Measurements from ENCODE around the gene CGB5.
"Not testable (repeated sequence)": the region's sequence is repeated elsewhere in the genome, so short reads cannot be mapped to it uniquely, and the experiment has no call there.

GRCh38 chr19:49028686-49029085 lies 15.0 kb upstream of the CGB5 start:
- TF ChIP-seq CTCF (IDR thresholded peaks at IDR 0.05; ENCODE audit: insufficient read depth, low read length); POLR2AphosphoS5 (IDR thresholded peaks at IDR 0.05; ENCODE audit: low read depth); SPI1 (IDR thresholded peaks at IDR 0.05; ENCODE audit: borderline replicate concordance, low read depth); REST (IDR thresholded peaks at IDR 0.05; ENCODE audit: insufficient replicate concordance, low read depth); GABPA (IDR thresholded peaks at IDR 0.05; ENCODE audit: low read depth): not testable (repeated sequence)
